ENCODE measurements around the gene NACA2.

Gene NACA2

GRCh38 chr17:61601297-61601696 lies 10.3 kb upstream of the NACA2 start:
- no peak for DNase-seq (ENCODE audit: extremely low read depth, low read depth)
- TF ChIP-seq CTCF (IDR thresholded peaks at IDR 0.05; ENCODE audit: low read depth, low read length), result no peak

- no peak for TF ChIP-seq CTCF (IDR thresholded peaks at IDR 0.05; ENCODE audit: low read depth, low read length)
- DNase-seq (ENCODE audit: extremely low read depth, low read depth), result no peak
These were observed 9.6 kb upstream of the NACA2 start for GRCh38 chr17:61600621-61601020.

GRCh38 chr17:61599608-61600007 lies 8.6 kb upstream of the NACA2 start:
- no peak for TF ChIP-seq CTCF (IDR thresholded peaks at IDR 0.05; ENCODE audit: low read depth, low read length)
- DNase-seq (ENCODE audit: extremely low read depth, low read depth), result no peak

GRCh38 chr17:61598014-61598413 lies 7.0 kb upstream of the NACA2 start:
- no peak for DNase-seq (ENCODE audit: extremely low read depth, low read depth)
- no peak for TF ChIP-seq CTCF (IDR thresholded peaks at IDR 0.05; ENCODE audit: low read depth, low read length)

GRCh38 chr17:61597607-61598006 lies 6.6 kb upstream of the NACA2 start:
- DNase-seq (ENCODE audit: extremely low read depth, low read depth), result no peak
- TF ChIP-seq CTCF (IDR thresholded peaks at IDR 0.05; ENCODE audit: low read depth, low read length), result no peak

GRCh38 chr17:61595418-61596186 lies 4.6 kb upstream of the NACA2 start:
- DNase-seq (ENCODE audit: extremely low read depth, low read depth), result no peak
- TF ChIP-seq CTCF (IDR thresholded peaks at IDR 0.05; ENCODE audit: low read depth, low read length), result no peak

- no peak for DNase-seq (ENCODE audit: extremely low read depth, low read depth)
- TF ChIP-seq CTCF (IDR thresholded peaks at IDR 0.05; ENCODE audit: low read depth, low read length), result no peak
These were observed 3.3 kb upstream of the NACA2 start for GRCh38 chr17:61594294-61594825.

Data from AG09319 (cell line).